K562 (cell line): Measurements from ENCODE around the gene CCNY. TPM values are rescaled to one million over a fixed set of nuclear protein-coding genes. Genes with fewer than 3 reads are reported as not detected.

Source experiments
- ATAC-seq: fragments of 200-7000 bp; cut with Tn5 transposase; 3 replicates; pipeline ENCODE4 v1.9.1; 2020; ENCODE audit warnings: moderate library complexity
- BruUV-seq: library from RNA; stranded (reverse); fragments of 400-500 nt; replicated peaks from 2 replicates; lab custom pipeline; 2021; lab: Mats Ljungman, UMichigan
- CTCF ChIA-PET: fragments of 300-600 bp; formaldehyde crosslinking; extraction: SDS; loops from one replicate; lab custom pipeline; 2021; ENCODE audit warnings: low intra/inter-chr PET ratio; lab: Yijun Ruan, JAX
- POLR2A ChIA-PET: fragments of 300-600, 350-650 bp; sonication (Branson Sonifier 250); formaldehyde crosslinking; extraction: SDS; loops from one replicate; lab custom pipeline; 2021; ENCODE audit warnings: antibody characterized with exemption, inconsistent platforms; lab: Yijun Ruan, JAX
- DNase-seq, 4 experiments: peaks; one replicate each; pipeline versions ENCODE4 v3.0.0 to v3.0.0-alpha.2; 2011 to 2018; ENCODE audit warnings: low spot score in 3 of 4, mixed read lengths in 3 of 4; ENCODE audit errors: extremely low read depth in 1 of 4
- FAIRE-seq: peaks from 2 replicates; lab custom pipeline; 2011; peaks lifted over from hg19 to GRCh38; lab: Jason Lieb, UNC
- H2AFZ ChIP-seq: 2 replicates; pipeline ENCODE4 v1.6.0; 2011; ENCODE audit warnings: low read depth, low read length, control low read depth, inconsistent platforms
- H3K27ac ChIP-seq: fragments of 200-600 bp; 3 replicates; pipeline ENCODE4 v1.8.0; 2011; ENCODE audit warnings: low read depth, mild to moderate bottlenecking, control low read depth, inconsistent platforms, low read length, moderate library complexity, mixed read lengths; ENCODE audit errors: extremely low read depth
- H3K27me3 ChIP-seq, 2 experiments: fragments of 300-600 bp in 1 of 2; 2 replicates in 1 of 2; 3 replicates in 1 of 2; pipeline versions ENCODE4 v1.6.0 to v1.8.0; 2011; ENCODE audit warnings: inconsistent platforms in 2 of 2, low read length in 2 of 2, mild to moderate bottlenecking in 1 of 2, mixed read lengths in 1 of 2, moderate library complexity in 1 of 2; ENCODE audit not compliant: control insufficient read depth in 2 of 2, insufficient read depth in 2 of 2
- H3K36me3 ChIP-seq: fragments of 300-600 bp; 3 replicates; pipeline ENCODE4 v1.8.0; 2011; ENCODE audit warnings: mild to moderate bottlenecking, low read length, inconsistent platforms; ENCODE audit not compliant: control insufficient read depth, insufficient read depth
- H3K4me1 ChIP-seq, 2 experiments: fragments of 200-600 bp in 1 of 2; replicated peaks in 1 of 2; 2 replicates in 1 of 2; 3 replicates in 1 of 2; pipeline versions ENCODE4 v1.5.1 to v1.8.0; 2011; ENCODE audit warnings: inconsistent platforms in 2 of 2, low read length in 2 of 2, mild to moderate bottlenecking in 1 of 2, mixed read lengths in 1 of 2, moderate library complexity in 1 of 2; ENCODE audit not compliant: control insufficient read depth in 2 of 2, insufficient read depth in 2 of 2
- H3K4me2 ChIP-seq: 2 replicates; pipeline ENCODE4 v1.6.1; 2011; ENCODE audit warnings: low read length, control low read depth, inconsistent platforms, mixed read lengths; ENCODE audit not compliant: insufficient read depth
- H3K4me3 ChIP-seq: fragments of 200-600 bp; sonication (generic), shearing (Covaris generic); 2 replicates; pipeline ENCODE4 v1.5.1; 2016; ENCODE audit warnings: control low read depth, inconsistent platforms
- H3K79me2 ChIP-seq: fragments of 200-600 bp; 3 replicates; pipeline ENCODE4 v1.8.0; 2011; ENCODE audit warnings: low read length, inconsistent platforms; ENCODE audit not compliant: control insufficient read depth, insufficient read depth
- H3K9ac ChIP-seq, 2 experiments: 2 replicates each; pipeline versions ENCODE4 v1.6.0 to v1.6.1; 2011; ENCODE audit warnings: low read depth in 2 of 2, low read length in 2 of 2, control low read depth in 1 of 2, inconsistent platforms in 1 of 2, mild to moderate bottlenecking in 1 of 2, mixed read lengths in 1 of 2; ENCODE audit not compliant: insufficient read depth in 1 of 2
- H3K9me1 ChIP-seq: one replicate; pipeline ENCODE4 v1.6.0; 2011; ENCODE audit warnings: inconsistent platforms, mild to moderate bottlenecking, low read length, moderate library complexity; ENCODE audit not compliant: control insufficient read depth, insufficient read depth
- H3K9me3 ChIP-seq: replicated peaks from 2 replicates; pipeline ENCODE4 v1.5.1; 2011; ENCODE audit warnings: low read depth, low read length, inconsistent platforms; ENCODE audit not compliant: control insufficient read depth, insufficient read depth
- H4K20me1 ChIP-seq: replicated peaks from 2 replicates; pipeline ENCODE4 v1.6.1; 2011; ENCODE audit warnings: low read length, inconsistent platforms, mixed read lengths; ENCODE audit not compliant: control insufficient read depth, insufficient read depth
- RBM25 ChIP-seq: fragments of 200-400 bp; formaldehyde crosslinking; IDR thresholded peaks from 2 replicates; pipeline ENCODE4 v1.6.1; 2018; ENCODE audit warnings: low read length, low read depth, moderate library complexity; ENCODE audit not compliant: severe bottlenecking
- ZNF121 ChIP-seq: sonication (generic); formaldehyde crosslinking; conservative IDR thresholded peaks from 2 replicates; pipeline ENCODE4 v1.8.0; 2022; ENCODE audit warnings: missing genetic modification reagents
- WGBS: fragments of 100-300 bp; shearing (Covaris generic); methylation state at CpG from one replicate; pipeline ENCODE4 v1.1.6; 2016; ENCODE audit warnings: low coverage, mixed read lengths; ENCODE audit not compliant: insufficient coverage; ENCODE audit errors: missing lambda C conversion rate; 5-methylcytosine and 5-hydroxymethylcytosine counted together
- in situ Hi-C: fragments of 300-500 bp; cut with MboI; formaldehyde crosslinking; loops from 4 replicates; pipeline ENCODE4 v1.15.0; 2018; ENCODE audit warnings: inconsistent platforms, mixed read lengths
- intact Hi-C: fragments of 100-400 bp; cut with micrococcal nuclease; formaldehyde crosslinking; loops from 2 replicates; pipeline ENCODE4 v1.14.2; 2022
- polyA plus RNA-seq, 8 experiments: library from polyadenylated mRNA; depleted of rRNA in 4 of 8; stranded (reverse) in 5 of 8; unstranded in 3 of 8; fragments of >200 nt; fragmentation: Nextera tagmentation in 2 of 8; fragmentation: Illumina TruSeq in 1 of 8; extraction: Ambion mirVana in 2 of 8; extraction: Trizol in 1 of 8; gene quantifications; 2 replicates each; pipeline versions ENCODE4 v1.2.1 to v1.2.3, GENCODE V29; 2011 to 2014; ENCODE audit warnings: inconsistent platforms in 1 of 8, missing spikeins in 1 of 8
- total RNA-seq, 7 experiments: library from RNA; depleted of rRNA in 6 of 7; stranded (reverse); fragments of >200 nt in 6 of 7; fragmentation: Illumina TruSeq in 2 of 7; extraction: Trizol in 2 of 7; gene quantifications; 2 replicates each; pipeline versions ENCODE4 v1.2.1 to v1.2.3, GENCODE V29; 2011 to 2021; ENCODE audit warnings: low replicate concordance in 1 of 7
- TF ChIP-seq, protein P1 (sequence below): IDR thresholded peaks from 2 replicates; pipeline ENCODE4 v1.6.1; 2011; ENCODE audit not compliant: insufficient read length; ENCODE audit errors: extremely low read depth

Gene CCNY
- total and polyA plus RNA-seq, 9 of the 15 experiments (the other 6 are each of a cell fraction or from before 2014, with no cell fraction given): 8.4 to 109 (median 38.6) TPM

- peaks cover 6% of the 10 kb centered on the region for H3K9me1 ChIP-seq
- peaks cover 96% of the 10 kb centered on the region for H3K79me2 ChIP-seq
- H4K20me1 ChIP-seq: peaks cover 33% of the 10 kb centered on the region
- no peak overlapping the region for H2AFZ ChIP-seq
- ChIA-PET CTCF (no interaction called here), POLR2A (no interaction called here)
- ATAC-seq (no peak), DNase-seq (no peak), FAIRE-seq (peak; percentile 42)
- WGBS: 81% methylated on average over 2 of the region's 2 CpGs
- H3K9me3 ChIP-seq: no peaks in the 10 kb centered on the region
- BruUV-seq: no TSS peak
- no peak overlapping the region for H3K4me2 ChIP-seq
- H3K27ac ChIP-seq: no peak overlapping the region
- no peak overlapping the region for H3K9ac ChIP-seq
- in situ Hi-C loops: no loop called here
- H3K36me3 ChIP-seq: no peaks in the 10 kb centered on the region; the same call in 2 of the 3 replicates
- H3K4me3 ChIP-seq: no peak overlapping the region
- peaks cover 30 to 53% of the 10 kb centered on the region in 2 experiments for H3K4me1 ChIP-seq
- TF ChIP-seq, protein P1, sequence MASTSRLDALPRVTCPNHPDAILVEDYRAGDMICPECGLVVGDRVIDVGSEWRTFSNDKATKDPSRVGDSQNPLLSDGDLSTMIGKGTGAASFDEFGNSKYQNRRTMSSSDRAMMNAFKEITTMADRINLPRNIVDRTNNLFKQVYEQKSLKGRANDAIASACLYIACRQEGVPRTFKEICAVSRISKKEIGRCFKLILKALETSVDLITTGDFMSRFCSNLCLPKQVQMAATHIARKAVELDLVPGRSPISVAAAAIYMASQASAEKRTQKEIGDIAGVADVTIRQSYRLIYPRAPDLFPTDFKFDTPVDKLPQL: no peak
- TF ChIP-seq RBM25: peak; percentile 30
- peak; percentile 74 for TF ChIP-seq ZNF121 (CRISPR knock-in tag)
- no peaks in the 10 kb centered on the region for H3K27me3 ChIP-seq
- intact Hi-C loops: loop anchor here (5.0 kb wide), 1 partner anchor 61 kb away; no protein-coding TSS in a partner anchor
Measured at GRCh38 chr10:35452847-35453246, 116.5 kb downstream of the CCNY start.
